Inferior parietal cortex (tissue), 1 donor: Measurements from ENCODE around the gene LIN7A.
A peak's percentile ranks its signal among the peaks of the same experiment; 100 is the strongest.
"Not testable (repeated sequence)": the region's sequence is repeated elsewhere in the genome, so short reads cannot be mapped to it uniquely, and the experiment has no call there.

ENCODE experiments used
- DNase-seq: peaks from one replicate; pipeline ENCODE4 v3.0.0-alpha.2; 2016; ENCODE audit errors: extremely low spot score

Gene LIN7A

DNA sequence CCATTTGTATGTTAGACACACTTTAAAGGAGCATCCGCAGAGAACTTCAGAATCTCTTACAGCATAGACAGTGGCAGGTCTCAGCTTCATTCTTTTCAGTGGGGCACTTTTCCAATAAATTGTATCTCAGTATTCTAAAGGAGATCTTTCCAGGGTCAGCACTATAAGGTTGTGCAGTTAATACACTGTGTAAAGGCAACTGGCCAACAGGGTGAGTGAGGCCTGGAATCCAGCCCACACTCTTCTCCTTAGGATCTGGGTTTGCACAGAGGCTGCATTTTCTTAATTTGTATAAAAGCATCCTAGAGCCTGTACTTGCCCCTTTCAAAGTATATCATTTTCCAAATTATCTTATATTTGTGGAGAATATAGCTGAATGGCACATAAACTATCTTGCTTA, 126.9 kb downstream of the LIN7A start:
- DNase-seq, result no peak

DNA sequence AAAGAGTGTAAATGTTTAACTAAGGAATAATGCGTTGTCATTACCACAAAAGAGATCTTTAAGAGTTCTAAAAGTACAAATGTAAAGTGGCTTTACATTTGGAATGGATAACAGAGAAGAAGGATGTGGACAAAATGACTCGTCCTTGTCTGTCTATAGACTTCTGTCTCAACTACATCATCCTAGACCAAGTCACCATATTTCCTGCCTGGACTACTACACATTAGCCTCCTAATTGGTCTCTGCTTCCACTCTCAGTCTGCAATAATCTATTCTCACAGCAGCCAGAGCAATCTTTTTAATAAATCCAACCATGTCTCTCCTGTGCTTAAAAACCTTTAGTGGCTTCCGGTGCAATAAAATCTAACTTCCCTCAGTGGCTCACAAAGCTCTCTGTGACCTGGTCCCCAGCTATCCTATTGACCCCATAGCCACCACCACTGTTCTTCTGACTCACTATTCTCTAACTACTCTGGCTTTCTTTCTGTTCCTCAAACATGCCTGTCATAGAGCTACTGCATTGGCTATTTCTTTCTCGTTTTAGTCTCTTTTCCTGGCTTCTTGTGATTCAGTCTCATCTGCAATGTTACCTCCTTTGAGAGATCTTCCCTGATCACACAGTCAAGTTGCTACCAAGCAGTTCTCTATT, 130.0 kb downstream of the LIN7A start:
- no peak for DNase-seq

GRCh38 chr12:80805106-80805505, 132.6 kb downstream of the LIN7A start:
- DNase-seq, result no peak

- no peak for DNase-seq
Measured at GRCh38 chr12:80802652-80803400, 134.9 kb downstream of the LIN7A start.

DNA sequence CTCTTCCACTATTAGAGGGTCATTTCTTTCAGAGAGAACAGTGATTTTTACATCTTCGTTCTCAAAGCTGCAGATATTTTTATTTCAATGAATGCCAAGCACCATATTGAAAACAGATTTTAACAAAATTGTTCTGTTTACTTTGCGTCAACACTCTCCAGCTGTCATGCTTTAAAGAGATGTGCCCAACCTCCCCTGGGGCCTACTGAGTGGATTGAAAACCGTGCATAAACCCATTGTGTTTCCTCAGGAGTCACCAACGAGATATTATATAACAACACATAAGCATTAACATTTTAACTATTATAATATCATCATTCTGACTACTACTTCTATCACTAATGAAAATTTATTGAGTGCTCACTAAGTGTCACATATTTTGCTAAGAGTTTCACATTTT, 139.5 kb downstream of the LIN7A start:
- DNase-seq, result no peak

- DNase-seq, result no peak
Measured at GRCh38 chr12:80794551-80794950, 143.2 kb downstream of the LIN7A start.

GRCh38 chr12:80792861-80793260, 144.9 kb downstream of the LIN7A start:
- no peak for DNase-seq

GRCh38 chr12:80791863-80792262, 145.9 kb downstream of the LIN7A start:
- DNase-seq, result no peak

- DNase-seq, result not testable (repeated sequence)
Measured at GRCh38 chr12:80788407-80788806, 149.3 kb downstream of the LIN7A start.

- not testable (repeated sequence) for DNase-seq
Measured at GRCh38 chr12:80782963-80783470, 154.7 kb downstream of the LIN7A start.

GRCh38 chr12:80781313-80781712, 156.4 kb downstream of the LIN7A start:
- DNase-seq, result no peak

GRCh38 chr12:80780746-80781145, 157.0 kb downstream of the LIN7A start:
- DNase-seq, result no peak

GRCh38 chr12:80778005-80778541, 159.7 kb downstream of the LIN7A start:
- DNase-seq, result no peak

DNA sequence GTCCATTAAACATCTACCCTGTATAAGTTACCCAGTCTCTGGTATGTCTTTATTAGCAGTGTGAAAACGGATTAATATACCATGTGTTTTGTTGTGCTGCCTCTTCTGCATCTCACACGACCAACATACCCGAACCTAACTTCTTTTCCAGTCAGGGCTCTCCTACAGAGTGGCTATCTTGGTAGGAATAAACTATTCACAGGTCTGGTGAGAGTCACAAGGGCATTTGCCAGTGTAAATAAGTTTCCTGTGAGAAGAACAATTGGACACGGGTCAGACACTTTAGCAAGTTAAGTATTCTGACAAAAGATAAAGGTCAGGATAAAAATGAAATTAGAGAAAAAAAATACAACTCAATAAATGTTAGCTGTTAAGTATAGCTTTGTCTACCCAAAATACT, 160.1 kb downstream of the LIN7A start:
- DNase-seq, result no peak

DNA sequence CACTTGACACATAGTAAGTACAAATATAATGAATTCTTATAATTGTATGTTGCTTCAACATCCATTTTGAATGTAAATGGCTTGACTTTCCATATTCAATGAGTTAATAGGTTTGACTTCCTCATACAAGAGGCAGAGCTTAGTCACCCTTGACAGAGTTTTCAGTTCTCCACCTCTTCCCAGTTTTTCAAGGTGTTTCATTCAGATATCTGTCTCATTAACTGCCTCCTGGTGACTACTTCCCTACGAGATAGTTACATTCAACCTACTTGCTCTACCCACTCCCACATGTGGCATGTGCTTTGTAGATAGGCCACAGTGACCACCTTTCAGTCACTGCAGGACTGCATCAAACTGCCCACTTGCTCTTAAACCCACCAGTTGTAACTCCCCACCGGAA, 161.0 kb downstream of the LIN7A start:
- no peak for DNase-seq

- no peak for DNase-seq
Measured at GRCh38 chr12:80770958-80771357, 166.8 kb downstream of the LIN7A start.

- no peak for DNase-seq
Measured at GRCh38 chr12:80769553-80770140, 168.1 kb downstream of the LIN7A start.

DNA sequence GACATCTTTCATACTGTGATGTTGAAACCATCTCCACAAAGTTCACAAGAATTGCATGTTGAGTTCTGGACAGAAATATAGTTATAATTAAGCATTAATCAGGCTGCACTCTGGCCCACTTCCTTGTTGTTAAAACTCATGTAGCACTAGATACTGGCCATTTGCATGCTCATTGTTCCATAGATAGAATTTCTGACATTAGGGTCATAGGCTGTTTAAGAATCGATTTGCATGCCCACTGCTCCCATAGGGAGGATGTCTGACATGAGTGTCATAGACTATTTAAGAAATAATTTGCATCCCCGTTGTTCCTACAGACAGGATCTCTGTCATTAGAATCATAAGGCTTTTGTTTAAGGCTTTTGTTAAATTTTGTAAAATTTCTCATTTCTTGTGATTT, 170.8 kb downstream of the LIN7A start:
- DNase-seq, result no peak

DNA sequence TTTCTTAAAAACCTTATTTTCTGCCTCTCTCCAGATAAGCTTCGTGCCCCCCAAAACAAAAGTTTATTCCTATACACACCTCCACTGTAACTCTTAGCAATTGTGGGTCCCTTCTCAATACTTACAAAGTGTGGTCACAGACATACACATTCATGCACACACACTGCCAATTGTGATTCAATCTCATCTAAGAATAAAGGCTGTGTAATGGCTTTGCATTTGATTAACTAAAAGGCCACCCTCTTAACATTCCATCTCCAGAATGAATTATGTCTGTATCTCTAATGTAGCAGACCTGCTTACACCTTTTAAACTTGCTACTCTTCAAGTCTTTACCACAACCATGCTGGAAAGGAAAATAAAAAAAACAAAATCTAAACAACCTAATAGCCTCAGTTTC, 171.5 kb downstream of the LIN7A start:
- DNase-seq, result no peak

- peak; percentile 62 for DNase-seq
Measured at GRCh38 chr12:80763874-80764273, 173.9 kb downstream of the LIN7A start.

DNA sequence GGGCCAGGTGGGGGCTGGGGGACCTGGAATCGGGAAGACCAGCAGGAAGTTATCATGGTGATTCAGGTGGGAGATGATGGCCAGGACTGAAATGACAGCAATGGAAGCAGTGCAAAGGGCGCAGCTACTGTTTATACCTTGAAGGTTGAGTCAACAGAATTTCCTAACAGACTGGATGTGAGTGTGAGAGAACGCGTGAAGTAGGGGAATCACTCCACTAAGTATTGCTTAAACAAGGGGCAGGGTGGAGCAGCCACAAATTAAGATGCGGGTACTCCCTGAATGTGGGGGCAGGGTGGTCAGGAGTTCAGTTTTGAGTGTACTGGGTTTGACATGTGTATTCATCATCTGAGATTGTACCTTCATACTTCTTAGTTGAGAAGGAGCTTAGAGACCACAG, 175.9 kb downstream of the LIN7A start:
- DNase-seq, result no peak

GRCh38 chr12:80756875-80757274, 180.9 kb downstream of the LIN7A start:
- no peak for DNase-seq

DNA sequence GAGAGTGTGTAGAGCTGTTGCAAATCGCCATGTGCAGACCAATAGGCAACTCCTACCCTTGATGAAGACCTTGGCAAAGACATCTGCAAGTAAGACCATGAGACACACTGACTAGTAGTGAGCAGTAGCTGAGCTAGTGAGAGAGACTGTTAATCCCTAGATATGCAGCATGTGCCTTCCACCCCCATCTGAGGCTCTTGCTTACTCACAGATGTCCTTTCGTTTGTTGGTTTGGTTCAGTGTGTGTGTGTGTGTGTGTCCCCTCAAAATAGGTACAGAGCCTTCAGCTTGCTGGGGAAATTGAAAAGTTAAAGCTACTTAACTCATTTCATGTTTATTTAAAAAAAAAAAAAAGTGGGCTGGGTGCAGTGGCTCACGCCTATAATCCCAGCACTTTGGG, 183.5 kb downstream of the LIN7A start:
- DNase-seq, result no peak
